ENCODE data around the gene TEAD1.

The TEAD1 gene

GRCh38 chr11:12715941-12716340 is 41.7 kb downstream of the TEAD1 start:
- DNase-seq, result no peak

GRCh38 chr11:12716816-12717215 is 42.6 kb downstream of the TEAD1 start:
- no peak for DNase-seq

- DNase-seq, result no peak
Measured at GRCh38 chr11:12717851-12718291, 43.6 kb downstream of the TEAD1 start.

GRCh38 chr11:12719221-12719620 is 45.0 kb downstream of the TEAD1 start:
- no peak for DNase-seq

DNA sequence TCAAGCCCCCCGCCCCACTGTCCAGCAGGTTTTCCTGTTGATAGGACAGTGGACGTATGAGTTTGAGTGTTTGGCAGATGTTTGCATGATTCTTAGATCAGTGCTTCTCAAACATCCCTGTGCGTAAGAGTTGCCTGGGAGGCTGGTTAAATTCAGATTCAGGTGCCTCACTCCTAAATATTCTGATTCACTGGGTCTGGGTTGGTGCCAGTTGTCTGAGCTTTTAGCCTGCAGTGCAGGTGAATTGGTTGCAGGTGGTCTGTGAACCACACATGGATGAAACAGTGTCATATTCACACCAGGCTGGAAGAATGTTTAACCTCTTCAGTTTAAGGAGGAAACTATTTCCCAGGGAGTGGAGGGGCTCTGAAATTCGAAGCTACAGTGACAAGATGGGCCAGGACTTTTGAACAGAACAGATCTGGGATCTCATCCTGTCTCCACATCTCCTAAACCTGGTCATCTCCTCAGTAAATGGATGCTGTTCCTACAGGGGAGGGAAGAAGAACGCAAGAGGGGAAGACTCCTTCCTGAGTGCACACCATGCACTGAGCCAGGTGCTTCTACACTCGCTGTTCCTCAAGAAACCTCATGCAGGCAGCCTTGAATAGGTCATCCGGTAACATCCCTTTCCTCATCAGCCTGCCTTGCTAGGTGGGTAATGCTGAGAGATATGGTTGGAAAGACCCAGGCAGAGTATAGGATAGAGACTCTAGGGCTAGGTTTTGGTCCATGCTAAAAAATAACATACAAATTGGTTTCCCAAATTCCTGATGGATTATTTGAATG is 47.8 kb downstream of the TEAD1 start:
- no peak for DNase-seq

DNA sequence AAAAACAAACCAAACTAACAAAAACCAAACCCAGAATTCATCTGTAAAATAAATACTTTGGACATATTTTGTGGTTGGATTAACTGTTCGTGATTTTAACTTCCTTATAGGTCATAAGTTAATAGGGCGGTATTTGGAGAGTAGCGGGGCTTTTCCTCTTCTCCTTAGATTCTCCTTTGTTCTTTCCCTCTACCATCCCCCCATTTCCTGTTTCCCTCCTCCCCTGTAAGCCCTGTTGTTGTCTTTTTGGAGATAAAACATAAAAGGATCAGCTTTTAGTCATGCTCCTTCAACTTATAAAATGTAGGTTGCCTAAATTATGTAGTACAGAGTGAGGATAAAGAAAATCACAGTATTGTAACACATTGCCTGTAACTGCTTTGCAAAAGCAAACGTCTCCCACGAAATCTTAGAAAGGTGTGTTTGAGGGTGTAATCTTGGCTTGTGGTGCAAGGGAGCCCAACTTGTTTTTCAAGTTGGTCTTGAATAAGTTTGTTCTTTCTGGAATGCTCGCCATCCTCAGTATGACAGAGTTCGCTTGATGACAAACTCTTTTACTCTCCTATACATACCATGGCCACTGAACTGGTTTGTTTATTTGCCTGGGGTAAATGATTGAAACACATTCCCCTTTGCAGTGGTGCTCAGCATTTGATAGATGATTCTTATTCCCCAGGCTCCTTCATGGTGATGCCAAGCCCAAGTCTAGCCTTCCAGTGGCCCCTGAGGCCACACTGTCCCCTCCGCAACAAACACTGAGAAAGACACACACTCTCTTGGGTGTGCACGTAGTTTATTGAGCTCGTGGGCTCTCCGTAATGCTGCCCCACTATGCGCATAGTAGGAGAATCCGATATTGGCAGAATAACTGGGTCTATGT is 49.4 kb downstream of the TEAD1 start:
- no peak for DNase-seq

DNA sequence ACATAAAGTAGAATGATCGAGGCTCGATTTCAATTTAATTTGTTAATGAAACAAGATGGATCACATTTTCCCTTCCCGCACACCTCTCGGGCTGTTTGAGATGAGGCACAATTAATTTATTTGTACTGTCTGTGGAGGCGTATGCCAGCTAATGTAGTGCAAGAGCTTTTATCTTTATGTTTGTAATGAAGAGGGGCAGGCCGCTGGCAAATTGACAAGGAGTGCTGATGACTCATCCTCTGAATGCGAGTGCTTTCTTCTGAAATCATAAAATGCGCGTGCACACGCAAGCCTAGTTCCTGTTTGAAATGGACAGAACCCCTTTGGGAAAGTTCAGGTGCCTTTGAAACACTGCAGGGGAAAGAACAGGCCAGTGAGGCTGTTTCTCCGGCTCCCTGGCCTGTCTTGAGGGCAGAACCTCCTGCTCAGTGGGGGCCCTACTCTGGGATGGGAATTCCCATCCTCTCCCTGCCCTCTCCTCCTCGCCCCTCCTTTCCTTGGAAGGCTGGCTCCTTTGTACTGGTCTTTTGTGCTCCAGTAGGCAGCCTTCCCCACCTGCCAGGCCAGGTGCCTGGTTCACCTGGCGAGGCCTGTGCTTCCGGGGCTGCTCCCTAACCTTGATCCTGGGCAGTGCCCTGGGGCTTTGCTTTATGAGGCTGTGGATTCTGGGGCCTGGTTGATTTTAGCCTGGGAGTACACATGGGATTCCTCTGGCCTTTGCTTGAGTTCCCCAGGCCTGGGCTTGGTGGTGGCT is 50.3 kb downstream of the TEAD1 start:
- no peak for DNase-seq

DNA sequence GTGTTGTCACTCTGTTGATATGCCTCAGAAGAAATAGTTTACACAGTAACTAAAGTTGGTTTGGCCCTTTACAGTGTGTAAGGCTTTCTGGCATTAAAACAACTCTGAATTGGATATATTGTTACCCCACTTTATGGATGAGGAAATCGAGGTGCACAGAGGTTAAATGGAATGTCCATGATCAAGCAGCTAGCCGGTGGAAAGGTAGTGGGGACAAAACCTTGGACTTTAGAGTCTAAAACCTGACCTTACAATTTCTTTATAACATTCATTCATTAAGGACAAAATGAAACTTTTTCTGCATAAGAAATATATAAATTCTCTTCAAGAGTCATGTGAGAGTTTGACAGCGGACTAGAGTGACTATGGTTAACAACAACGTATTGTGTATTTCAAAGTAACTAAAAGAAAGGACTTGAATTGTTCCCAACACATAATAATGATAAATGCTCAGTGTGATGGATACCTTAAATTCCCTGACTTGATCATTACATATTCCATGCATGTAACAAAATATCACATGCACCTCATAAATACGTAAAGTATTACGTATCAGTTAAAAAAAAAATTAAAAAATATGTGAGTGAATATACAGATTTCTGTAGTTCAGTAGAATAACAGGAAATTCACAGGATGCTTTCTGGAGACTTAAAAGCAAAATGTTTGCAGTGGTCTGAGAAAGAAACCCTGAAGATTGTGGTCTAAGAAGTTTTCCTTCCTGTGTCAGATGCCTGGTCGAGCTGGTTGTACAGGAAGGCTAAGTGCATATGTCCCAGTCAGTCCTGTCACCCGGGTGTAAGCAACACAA is 51.0 kb downstream of the TEAD1 start:
- DNase-seq, result no peak

DNA sequence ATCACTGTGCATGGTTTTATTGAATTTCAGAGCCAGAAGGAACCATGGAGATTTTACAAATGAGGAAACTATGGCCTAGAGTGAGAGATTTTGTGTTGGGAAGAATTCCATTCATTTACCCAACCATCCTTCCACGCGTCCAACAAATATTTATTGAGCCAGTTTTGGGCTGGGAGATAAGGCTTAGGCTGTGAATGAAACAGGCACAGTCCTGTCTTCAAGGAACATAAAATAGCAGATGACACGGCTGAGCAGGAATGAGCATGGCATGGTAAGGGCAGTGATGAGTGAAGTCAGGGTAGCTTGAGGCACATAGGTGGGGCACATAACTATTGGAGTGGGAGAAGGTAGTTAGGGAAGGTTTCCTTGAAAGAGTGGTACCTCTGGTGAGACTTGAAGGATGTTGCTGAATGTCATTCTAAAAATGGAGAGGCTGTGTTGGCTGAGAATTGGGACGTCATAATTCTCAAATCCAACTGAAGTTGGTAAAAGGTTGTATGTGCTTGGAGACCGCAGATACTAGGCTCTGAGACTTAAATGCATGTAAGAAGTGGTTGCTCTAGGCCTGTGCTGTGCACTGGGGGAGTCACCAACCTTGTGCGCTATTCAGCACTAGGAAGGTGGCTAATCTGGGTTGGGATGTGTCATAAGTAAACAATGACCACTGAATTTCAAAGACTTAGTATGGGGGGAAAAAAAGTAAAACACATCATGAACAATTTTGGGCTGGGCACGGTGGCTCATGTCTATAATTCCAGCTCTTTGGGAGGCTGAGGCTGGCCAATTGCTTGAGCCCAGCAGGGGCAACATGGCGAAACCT is 51.9 kb downstream of the TEAD1 start:
- no peak for DNase-seq

- no peak for DNase-seq
Measured at GRCh38 chr11:12727563-12728211, 53.5 kb downstream of the TEAD1 start.

DNA sequence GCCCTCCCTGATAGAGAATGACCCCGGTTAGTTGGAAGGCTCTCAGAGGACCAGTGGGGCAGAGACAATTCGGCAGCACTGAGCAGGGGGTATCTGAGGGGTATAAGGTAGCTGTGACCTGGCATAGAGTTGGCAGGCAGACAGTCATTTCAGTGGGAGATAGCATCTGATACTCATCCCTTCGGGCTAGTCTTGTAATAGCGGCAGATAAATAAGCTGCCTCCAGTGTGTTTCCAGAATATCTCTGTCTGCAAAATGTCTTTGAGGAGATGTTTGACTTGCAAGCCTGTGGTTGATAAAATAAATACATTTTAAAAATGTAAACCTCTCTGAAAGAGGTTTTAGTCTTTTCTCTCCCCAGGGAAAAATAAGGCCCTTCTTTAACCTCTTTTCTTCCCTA is 54.2 kb downstream of the TEAD1 start:
- DNase-seq, result no peak

- no peak for DNase-seq
Measured at GRCh38 chr11:12729941-12730340, 55.7 kb downstream of the TEAD1 start.

DNA sequence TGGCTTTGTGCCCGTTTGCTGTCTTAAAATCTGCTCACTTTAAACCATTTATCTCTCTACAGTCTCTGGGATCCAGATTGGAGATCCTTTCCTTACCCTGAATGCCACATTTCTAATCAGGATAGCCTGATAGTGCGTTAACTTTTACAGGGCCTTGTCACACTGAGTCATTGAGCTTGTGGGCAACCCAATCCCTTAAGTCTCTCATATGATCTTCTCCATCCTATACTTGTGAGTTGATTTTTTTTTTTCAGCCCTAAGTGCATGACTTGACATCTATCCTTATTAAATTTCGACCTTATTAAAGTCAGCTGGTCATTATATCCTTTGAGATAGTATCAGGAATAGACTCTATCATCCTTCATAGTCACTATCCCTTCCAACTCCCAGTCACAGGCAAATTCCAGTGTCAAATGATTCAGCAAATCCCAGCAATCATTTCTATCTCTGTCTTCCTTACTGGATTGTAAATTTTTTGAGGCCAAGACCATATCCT is 57.7 kb downstream of the TEAD1 start:
- DNase-seq, result no peak

- DNase-seq, result no peak
Measured at GRCh38 chr11:12733091-12733490, 58.9 kb downstream of the TEAD1 start.

- DNase-seq, result no peak
Measured at GRCh38 chr11:12734625-12735024, 60.4 kb downstream of the TEAD1 start.

DNA sequence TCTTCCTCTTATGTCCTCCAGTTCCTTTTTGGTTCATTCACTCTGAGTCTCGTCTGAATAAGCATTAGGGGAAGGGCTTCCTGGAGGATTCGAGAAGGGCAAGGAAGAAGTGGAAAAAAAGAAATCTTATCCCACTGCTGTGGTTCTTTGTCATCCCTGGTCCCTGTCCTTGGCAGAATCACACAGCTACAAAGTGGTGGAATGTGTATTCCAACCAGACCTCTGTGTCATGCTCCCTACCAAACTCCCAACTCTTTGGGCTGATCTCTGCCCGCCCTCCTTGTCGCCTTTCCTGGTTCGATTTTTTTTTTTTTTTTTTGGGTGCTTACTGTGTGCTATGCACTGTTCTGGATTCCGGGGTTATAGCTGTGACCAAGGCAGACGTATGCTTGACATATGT is 61.0 kb downstream of the TEAD1 start:
- DNase-seq, result no peak

GRCh38 chr11:12737024-12737423 is 62.8 kb downstream of the TEAD1 start:
- DNase-seq, result no peak

- DNase-seq, result no peak
Measured at GRCh38 chr11:12741671-12742216, 67.5 kb downstream of the TEAD1 start.

- DNase-seq, result no peak
Measured at GRCh38 chr11:12743834-12744449, 69.7 kb downstream of the TEAD1 start.

Data from GDM1 (cell line).